ENCODE measurements around the gene NDUFA8.

GRCh38 chr9:122176916-122177315 is 17.3 kb upstream of the NDUFA8 start:
- no peak for TF ChIP-seq YY1 (IDR thresholded peaks at IDR 0.05; ENCODE audit: low read depth, low read length)
- no peak for TF ChIP-seq JUNB (IDR thresholded peaks at IDR 0.05)

Measured in GM12878 (cell line).